Measurements from ENCODE around the gene CCDC92.

CCDC92 gene

GRCh38 chr12:123910057-123910456, 62.6 kb downstream of the CCDC92 start:
- DNase-seq (ENCODE audit: low spot score) = no peak

GRCh38 chr12:123908884-123909725, 63.5 kb downstream of the CCDC92 start:
- no peak for DNase-seq (ENCODE audit: low spot score)

- DNase-seq (ENCODE audit: low spot score) = no peak
Measured at GRCh38 chr12:123907726-123908476, 64.7 kb downstream of the CCDC92 start.

GRCh38 chr12:123906711-123907420, 65.8 kb downstream of the CCDC92 start:
- no peak for DNase-seq (ENCODE audit: low spot score)

- DNase-seq (ENCODE audit: low spot score) = peak; percentile 43
Measured at GRCh38 chr12:123905319-123905925, 67.2 kb downstream of the CCDC92 start.

- DNase-seq (ENCODE audit: low spot score) = no peak
Measured at GRCh38 chr12:123903301-123904065, 69.1 kb downstream of the CCDC92 start.

GRCh38 chr12:123902821-123903220, 69.8 kb downstream of the CCDC92 start:
- DNase-seq (ENCODE audit: low spot score) = no peak

GRCh38 chr12:123900871-123901376, 71.7 kb downstream of the CCDC92 start:
- DNase-seq (ENCODE audit: low spot score) = no peak

GRCh38 chr12:123899368-123899767, 73.3 kb downstream of the CCDC92 start:
- DNase-seq (ENCODE audit: low spot score) = no peak

GRCh38 chr12:123898673-123899072, 74.0 kb downstream of the CCDC92 start:
- DNase-seq (ENCODE audit: low spot score) = no peak

- no peak for DNase-seq (ENCODE audit: low spot score)
Measured at GRCh38 chr12:123897221-123897620, 75.4 kb downstream of the CCDC92 start.

GRCh38 chr12:123896767-123897166, 75.9 kb downstream of the CCDC92 start:
- no peak for DNase-seq (ENCODE audit: low spot score)

- DNase-seq (ENCODE audit: low spot score) = no peak
Measured at GRCh38 chr12:123895451-123895850, 77.2 kb downstream of the CCDC92 start.

- DNase-seq (ENCODE audit: low spot score) = no peak
Measured at GRCh38 chr12:123894823-123895345, 77.7 kb downstream of the CCDC92 start.

- no peak for DNase-seq (ENCODE audit: low spot score)
Measured at GRCh38 chr12:123893276-123893675, 79.4 kb downstream of the CCDC92 start.

- no peak for DNase-seq (ENCODE audit: low spot score)
Measured at GRCh38 chr12:123892853-123893252, 79.8 kb downstream of the CCDC92 start.

- DNase-seq (ENCODE audit: low spot score) = no peak
Measured at GRCh38 chr12:123892180-123892559, 80.5 kb downstream of the CCDC92 start.

- no peak for DNase-seq (ENCODE audit: low spot score)
Measured at GRCh38 chr12:123891516-123892179, 81.0 kb downstream of the CCDC92 start.

- DNase-seq (ENCODE audit: low spot score) = no peak
Measured at GRCh38 chr12:123891011-123891410, 81.6 kb downstream of the CCDC92 start.

GRCh38 chr12:123890536-123890902, 82.1 kb downstream of the CCDC92 start:
- DNase-seq (ENCODE audit: low spot score) = no peak

Measured in HuH-7.5 (cell line).